G401 (cell line): ENCODE data around the gene ZNF749. TPM values are rescaled to one million over a fixed set of nuclear protein-coding genes. Genes with fewer than 3 reads are reported as not detected.
A peak's percentile ranks its signal among the peaks of the same experiment; 100 is the strongest.
"Not testable (repeated sequence)": the region's sequence is repeated elsewhere in the genome, so short reads cannot be mapped to it uniquely, and the experiment has no call there.

Source experiments
- DNase-seq: peaks from one replicate; pipeline ENCODE4 v3.0.0-alpha.2; 2015; ENCODE audit warnings: low spot score
- in situ Hi-C: cut with HindIII; loops from 2 replicates; pipeline ENCODE4 v1.10.0; 2016; ENCODE audit warnings: low sequenced_read_pairs, mixed read lengths
- total RNA-seq: library from RNA; depleted of rRNA; stranded (reverse); fragments of >200 nt; shearing (Covaris generic); gene quantifications from 2 replicates; pipeline ENCODE4 v1.2.3, GENCODE V29; 2014; rRNA removed

ZNF749 gene
- total RNA-seq, 1 experiment from 2014 or later = 16.3 TPM

- no peak for DNase-seq
- in situ Hi-C loops = no loop called here
These were observed 17.2 kb downstream of the ZNF749 start for GRCh38 chr19:57452307-57452706.

DNA sequence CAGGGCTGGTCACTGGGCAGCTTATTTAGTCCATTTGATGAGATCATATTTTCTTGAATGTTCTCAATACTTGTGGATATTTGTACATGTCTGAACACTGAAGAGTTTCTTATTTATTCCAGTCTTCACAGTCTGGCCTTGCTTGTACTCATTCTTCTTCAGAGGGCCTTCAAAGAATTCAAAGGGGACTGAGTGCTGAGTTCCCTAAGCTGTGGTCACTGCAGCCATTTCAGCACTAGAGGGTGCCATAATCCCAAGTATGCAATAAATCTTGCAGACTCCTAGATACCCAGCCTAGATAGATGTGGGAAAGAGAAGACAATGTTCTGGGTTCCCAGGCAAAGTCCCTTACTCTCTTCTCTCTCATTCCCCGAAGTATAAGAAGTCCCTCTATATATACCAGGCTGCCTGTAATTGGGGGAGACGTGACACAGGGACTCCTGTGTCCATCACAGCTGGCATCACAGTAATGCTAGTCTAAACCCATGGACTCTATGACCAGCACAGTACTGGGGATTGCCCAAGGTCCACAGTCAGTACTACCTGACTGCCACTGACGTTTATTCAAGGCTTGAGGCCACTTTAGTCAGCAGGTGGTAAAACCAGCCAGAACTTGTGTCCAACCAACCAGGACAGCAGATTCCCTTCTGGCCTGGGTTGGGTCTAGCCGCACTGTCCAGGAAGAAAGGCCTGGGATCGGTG lies 30.7 kb downstream of the ZNF749 start:
- DNase-seq = peak; percentile 10
- in situ Hi-C loops = no loop called here

DNA sequence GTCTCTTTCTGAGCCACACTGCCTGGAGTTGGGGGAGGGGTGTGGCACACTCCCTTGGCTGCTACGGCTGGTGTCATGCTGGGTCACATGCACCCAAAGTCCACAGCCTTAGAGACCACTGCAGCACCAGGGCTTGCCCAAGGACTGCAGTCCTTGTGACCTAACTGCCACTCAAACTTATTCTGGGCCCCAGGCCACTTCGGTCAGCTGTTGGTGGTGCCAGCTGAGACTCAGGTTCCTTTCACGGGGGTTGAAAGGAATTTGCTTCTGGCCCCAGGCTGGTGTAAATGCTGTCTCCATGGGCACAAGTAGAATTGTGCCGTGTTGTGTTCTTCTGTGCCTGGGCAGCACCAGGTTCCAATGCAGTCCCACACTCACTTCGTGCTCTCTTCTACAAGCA lies 31.4 kb downstream of the ZNF749 start:
- in situ Hi-C loops = no loop called here
- DNase-seq = no peak

DNA sequence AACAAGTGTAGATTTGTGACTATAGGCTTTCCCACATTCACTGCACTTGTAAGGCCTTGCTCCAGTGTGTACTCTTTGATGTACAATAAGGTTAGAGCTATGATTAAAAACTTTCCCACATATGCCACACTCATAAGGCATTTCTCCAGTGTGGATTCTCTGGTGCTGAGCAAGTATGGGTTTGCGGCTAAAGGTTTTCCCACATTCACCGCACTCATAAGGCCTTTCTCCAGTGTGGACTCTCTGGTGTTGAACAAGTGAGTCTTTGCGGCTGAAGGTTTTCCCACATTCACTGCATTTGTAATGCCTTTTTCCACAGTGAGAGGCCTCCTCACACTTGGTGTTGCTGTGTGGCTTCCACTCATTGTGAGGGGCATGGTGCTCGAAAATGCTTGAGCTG lies 38.5 kb downstream of the ZNF749 start:
- no peak for DNase-seq
- in situ Hi-C loops = no loop called here

- in situ Hi-C loops = no loop called here
- DNase-seq = peak; percentile 98
These were observed 42.3 kb downstream of the ZNF749 start, which contains the start of gene ZNF772 for GRCh38 chr19:57477191-57478008. Gene ZNF772, minus strand, starts transcription at chr19:57477566. Its CDS starts 257 bp downstream, at chr19:57477309.

DNA sequence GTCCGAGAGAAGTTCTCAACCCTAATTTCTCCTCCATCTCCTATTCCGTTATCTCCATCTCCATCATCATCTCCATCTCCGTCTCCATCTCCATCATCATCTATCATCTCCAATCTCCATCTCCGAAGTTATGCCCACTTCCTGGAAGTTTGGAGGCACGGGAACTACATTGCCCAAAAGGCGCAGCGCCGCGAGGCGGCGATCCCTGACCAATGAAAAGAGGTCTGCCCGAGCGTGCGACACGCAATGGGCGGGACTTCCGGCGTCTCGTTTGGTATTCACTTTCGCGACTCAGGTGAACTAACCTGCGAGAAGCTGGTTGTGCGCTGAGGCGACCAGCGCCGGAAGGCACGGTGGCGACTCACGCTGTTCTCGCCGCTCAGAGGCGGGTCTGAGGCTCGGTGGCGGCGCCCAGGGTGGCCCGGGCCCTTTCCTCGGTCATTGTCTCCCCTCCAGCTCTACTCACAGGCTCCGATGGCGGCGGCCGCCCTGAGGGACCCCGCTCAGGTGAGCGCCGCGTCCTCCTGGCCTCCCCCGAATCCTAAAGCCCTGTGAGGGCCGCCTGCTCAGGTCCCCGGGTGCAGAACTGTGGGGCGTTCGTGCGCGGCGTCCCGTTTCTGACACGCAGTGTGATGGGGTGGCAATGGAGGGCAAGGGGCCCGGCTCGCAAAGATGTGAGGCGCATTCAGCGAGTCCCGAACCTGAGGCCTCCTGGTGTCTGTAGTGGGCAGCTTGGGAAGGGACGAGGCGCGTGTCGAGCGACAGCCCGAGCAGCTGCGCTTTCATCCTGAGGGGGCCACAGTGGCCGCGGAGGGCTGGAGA lies 52.6 kb downstream of the ZNF749 start, which contains the start of gene ZNF419:
Gene ZNF419, plus strand, starts transcription at position 274 of the 822 bp plus-strand sequence. Its CDS starts 201 bp downstream, at position 475.
- in situ Hi-C loops = not testable (repeated sequence)
- DNase-seq = peak; percentile 94

DNA sequence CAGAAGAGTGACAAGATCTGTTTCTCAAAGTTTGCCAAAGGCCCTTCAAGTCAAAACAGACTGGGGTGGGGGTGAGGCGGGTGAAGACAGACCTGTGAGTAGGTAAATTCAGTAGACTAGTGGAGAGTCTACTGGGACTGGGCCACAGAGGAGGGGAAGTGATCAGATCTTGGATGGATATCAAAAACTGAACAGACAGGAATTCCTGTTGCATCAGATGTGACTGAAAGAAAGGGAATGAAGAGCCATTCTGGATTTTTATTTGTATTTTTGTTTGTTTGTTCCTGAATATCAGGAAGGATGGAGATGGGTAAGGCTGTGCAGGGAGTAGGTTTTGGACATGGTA lies 53.1 kb downstream of the ZNF749 start:
- in situ Hi-C loops = not testable (repeated sequence)

More for the DNA sequence above, 53.1 kb downstream of the ZNF749 start:
- not testable (repeated sequence) for DNase-seq

Other genes with a start within 250 kb of the ZNF749 start
- gene ZNF264, start 243.8 kb upstream of the ZNF749 start, total RNA-seq = 12.3 and 23.2 TPM in 2 replicates
- not detected in 2 replicates for gene AURKC, start 204.3 kb upstream of the ZNF749 start, total RNA-seq
- 8.8 and 9.2 TPM in 2 replicates for gene ZNF805, start 194.7 kb upstream of the ZNF749 start, total RNA-seq
- 19.5 and 29.1 TPM in 2 replicates for gene ZNF460, start 154.8 kb upstream of the ZNF749 start, total RNA-seq
- 6.4 and 9.6 TPM in 2 replicates for gene ZNF543, start 114.9 kb upstream of the ZNF749 start, total RNA-seq
- gene ZNF304, start 84.1 kb upstream of the ZNF749 start, total RNA-seq = 9.2 and 9.5 TPM in 2 replicates
- gene TRAPPC2B, start 71.8 kb upstream of the ZNF749 start, total RNA-seq = 18.6 and 19.0 TPM in 2 replicates
- 0.68 and 1.7 TPM in 2 replicates for gene ZNF547, start 71.8 kb upstream of the ZNF749 start, total RNA-seq
- 4.1 and 6.0 TPM in 2 replicates for gene ZNF548, start 45.5 kb upstream of the ZNF749 start, total RNA-seq
- gene ZNF17, start 24.2 kb upstream of the ZNF749 start, total RNA-seq = 7.1 and 10.4 TPM in 2 replicates
- not detected in 2 replicates for gene VN1R1, start 21.8 kb downstream of the ZNF749 start, total RNA-seq
- 3.3 and 9.1 TPM in 2 replicates for gene ZNF772, start 42.2 kb downstream of the ZNF749 start, total RNA-seq
- 4.9 and 9.2 TPM in 2 replicates for gene ZNF419, start 52.4 kb downstream of the ZNF749 start, total RNA-seq
- 3.8 and 11.8 TPM in 2 replicates for gene ZNF773, start 64.6 kb downstream of the ZNF749 start, total RNA-seq
- 2.6 and 3.9 TPM in 2 replicates for gene ZNF549, start 92.0 kb downstream of the ZNF749 start, total RNA-seq
- gene ZNF550, start 124.5 kb downstream of the ZNF749 start, total RNA-seq = 5.9 and 6.3 TPM in 2 replicates
- gene ZNF416, start 143.6 kb downstream of the ZNF749 start, total RNA-seq = 9.0 and 9.4 TPM in 2 replicates
- gene ZIK1, start 148.8 kb downstream of the ZNF749 start, total RNA-seq = not detected in 2 replicates
- 6.5 and 8.3 TPM in 2 replicates for gene ZNF530, start 164.6 kb downstream of the ZNF749 start, total RNA-seq
- gene ZNF134, start 178.9 kb downstream of the ZNF749 start, total RNA-seq = 6.2 and 19.6 TPM in 2 replicates
- gene ZNF211, start 197.8 kb downstream of the ZNF749 start, total RNA-seq = 10.8 and 16.9 TPM in 2 replicates
- 0.55 and 1.3 TPM in 2 replicates for gene ZSCAN4, start 233.6 kb downstream of the ZNF749 start, total RNA-seq
- 11.7 and 15.8 TPM in 2 replicates for gene ZNF551, start 246.7 kb downstream of the ZNF749 start, total RNA-seq